Glutamatergic neuron (in vitro differentiated cells): ENCODE data around the gene CALHM5. TPM values are rescaled to one million over a fixed set of nuclear protein-coding genes. Genes with fewer than 3 reads are reported as not detected.
"Not testable (repeated sequence)": the region's sequence is repeated elsewhere in the genome, so short reads cannot be mapped to it uniquely, and the experiment has no call there.

Experiments used
- DNase-seq: peaks from one replicate; pipeline ENCODE4 v3.0.0; 2022
- H3K27ac Mint-ChIP-seq: one replicate; pipeline ENCODE4 v1.8.0; 2020; ENCODE audit warnings: mild to moderate bottlenecking, mixed read lengths, inconsistent platforms; ENCODE audit not compliant: unreplicated experiment
- H3K27me3 Mint-ChIP-seq: one replicate; pipeline ENCODE4 v1.8.0; 2020; ENCODE audit warnings: mild to moderate bottlenecking, moderate library complexity, mixed read lengths, inconsistent platforms; ENCODE audit not compliant: unreplicated experiment
- H3K36me3 Mint-ChIP-seq: one replicate; pipeline ENCODE4 v1.8.0; 2020; ENCODE audit warnings: mild to moderate bottlenecking, mixed read lengths, inconsistent platforms; ENCODE audit not compliant: unreplicated experiment
- H3K4me1 Mint-ChIP-seq: one replicate; pipeline ENCODE4 v1.8.0; 2020; ENCODE audit warnings: mild to moderate bottlenecking, low read depth, mixed read lengths, inconsistent platforms; ENCODE audit not compliant: unreplicated experiment
- H3K4me3 Mint-ChIP-seq: one replicate; pipeline ENCODE4 v1.8.0; 2020; ENCODE audit warnings: mild to moderate bottlenecking, mixed read lengths, inconsistent platforms; ENCODE audit not compliant: unreplicated experiment
- H3K9me3 Mint-ChIP-seq: one replicate; pipeline ENCODE4 v1.8.0; 2020; ENCODE audit warnings: mild to moderate bottlenecking, moderate library complexity, mixed read lengths, inconsistent platforms; ENCODE audit not compliant: unreplicated experiment
- total RNA-seq: library from RNA; stranded (reverse); fragmentation: NEBNext Ultra II Directional; extraction: Animal tissue kit (Norgen Biotek cat#: 25700); gene quantifications from one replicate; pipeline ENCODE4 v1.2.1, GENCODE V29; 2021; ENCODE audit not compliant: unreplicated experiment
- TF ChIP-seq, protein P1 (sequence below): fragments of 200-600 bp; sonication (generic); IDR thresholded peaks from one replicate; pipeline ENCODE4 v1.5.0; 2021; ENCODE audit not compliant: partially characterized antibody, unreplicated experiment

CALHM5 gene
- total RNA-seq, 1 donor from 2014 or later: 0.10 TPM

DNA sequence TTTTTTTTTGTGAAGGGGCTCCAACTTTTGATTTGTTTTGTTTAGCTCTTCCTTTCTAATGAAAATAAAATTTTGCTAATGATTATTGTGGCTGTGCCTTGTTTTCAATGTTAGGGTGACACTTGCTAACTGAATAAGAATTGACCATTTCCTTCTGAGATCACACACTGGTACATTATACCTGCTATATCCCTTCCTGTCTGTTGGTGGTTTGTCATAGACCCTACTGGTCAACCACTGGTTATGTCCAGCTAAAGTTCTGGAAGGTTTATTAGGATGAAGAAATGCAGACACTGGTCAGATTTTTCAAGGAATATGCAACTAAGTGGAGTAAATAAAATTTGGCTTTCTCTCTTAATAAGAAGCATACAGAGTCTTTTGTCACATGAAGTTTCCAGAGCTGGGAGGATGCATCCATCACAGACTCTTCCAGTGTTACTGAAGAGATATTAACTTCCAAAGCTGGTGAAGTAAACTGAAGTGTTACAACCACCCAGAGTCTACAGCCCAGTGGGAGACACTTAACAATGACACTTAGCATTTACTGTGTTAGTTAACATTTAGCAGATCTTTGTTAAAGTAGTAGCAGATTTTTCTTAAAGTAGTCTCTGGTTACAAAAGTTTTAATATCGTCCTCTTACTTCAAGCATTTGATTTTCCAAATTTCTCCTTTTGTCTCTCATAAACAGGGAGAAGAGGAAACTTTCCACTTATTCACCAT is 19.7 kb upstream of the CALHM5 start:
- Mint-ChIP-seq H3K27me3 (no peaks in the 10 kb centered on the region), H3K27ac (no peak overlapping the region), H3K36me3 (no peaks in the 10 kb centered on the region), H3K9me3 (no peaks in the 10 kb centered on the region), H3K4me3 (no peak overlapping the region), H3K4me1 (no peaks in the 10 kb centered on the region)
- DNase-seq: no peak
- TF ChIP-seq, protein P1, sequence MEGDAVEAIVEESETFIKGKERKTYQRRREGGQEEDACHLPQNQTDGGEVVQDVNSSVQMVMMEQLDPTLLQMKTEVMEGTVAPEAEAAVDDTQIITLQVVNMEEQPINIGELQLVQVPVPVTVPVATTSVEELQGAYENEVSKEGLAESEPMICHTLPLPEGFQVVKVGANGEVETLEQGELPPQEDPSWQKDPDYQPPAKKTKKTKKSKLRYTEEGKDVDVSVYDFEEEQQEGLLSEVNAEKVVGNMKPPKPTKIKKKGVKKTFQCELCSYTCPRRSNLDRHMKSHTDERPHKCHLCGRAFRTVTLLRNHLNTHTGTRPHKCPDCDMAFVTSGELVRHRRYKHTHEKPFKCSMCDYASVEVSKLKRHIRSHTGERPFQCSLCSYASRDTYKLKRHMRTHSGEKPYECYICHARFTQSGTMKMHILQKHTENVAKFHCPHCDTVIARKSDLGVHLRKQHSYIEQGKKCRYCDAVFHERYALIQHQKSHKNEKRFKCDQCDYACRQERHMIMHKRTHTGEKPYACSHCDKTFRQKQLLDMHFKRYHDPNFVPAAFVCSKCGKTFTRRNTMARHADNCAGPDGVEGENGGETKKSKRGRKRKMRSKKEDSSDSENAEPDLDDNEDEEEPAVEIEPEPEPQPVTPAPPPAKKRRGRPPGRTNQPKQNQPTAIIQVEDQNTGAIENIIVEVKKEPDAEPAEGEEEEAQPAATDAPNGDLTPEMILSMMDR: no peak

DNA sequence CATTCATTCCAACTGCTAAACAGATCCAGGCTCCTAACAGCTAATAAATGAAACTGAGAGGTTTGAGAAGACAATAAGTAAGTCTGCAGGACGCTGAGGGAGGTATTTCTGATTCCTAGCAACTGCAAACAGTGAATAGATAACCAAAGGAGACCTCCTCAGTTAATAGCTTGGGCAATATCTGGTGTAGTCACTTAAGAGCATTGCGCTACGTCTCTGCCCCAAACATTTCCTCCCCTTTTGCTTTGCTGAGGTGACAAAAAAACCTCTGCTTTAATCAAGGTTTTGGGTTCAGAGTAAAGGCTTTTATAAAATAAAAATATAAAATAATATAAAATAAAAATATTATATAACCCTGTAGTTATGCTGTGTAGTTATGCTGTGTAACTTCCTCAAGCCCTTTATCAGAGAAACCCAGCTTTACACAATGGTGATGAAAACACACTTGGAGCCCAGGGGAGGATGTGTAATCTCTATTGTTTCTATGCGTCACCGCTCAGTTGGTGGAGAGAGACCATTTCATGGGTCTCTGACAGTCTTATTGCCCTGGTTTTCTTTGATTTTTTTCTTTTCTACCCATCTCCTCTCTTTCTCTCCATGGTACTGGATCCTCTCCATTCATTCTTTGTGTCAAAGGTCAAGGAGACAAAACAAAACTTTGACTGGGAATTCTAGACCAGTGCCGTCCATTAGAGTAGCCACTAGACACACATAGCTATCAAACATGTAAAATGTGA is 18.9 kb upstream of the CALHM5 start:
- DNase-seq: no peak
- Mint-ChIP-seq H3K4me1 (no peaks in the 10 kb centered on the region), H3K4me3 (no peak overlapping the region), H3K36me3 (no peaks in the 10 kb centered on the region), H3K9me3 (no peaks in the 10 kb centered on the region), H3K27ac (no peak overlapping the region), H3K27me3 (no peaks in the 10 kb centered on the region)
- TF ChIP-seq, protein P1: no peak

GRCh38 chr6:116495161-116495560 is 16.3 kb upstream of the CALHM5 start:
- H3K36me3 Mint-ChIP-seq, H3K27me3 Mint-ChIP-seq, H3K27ac Mint-ChIP-seq, H3K9me3 Mint-ChIP-seq, H3K4me3 Mint-ChIP-seq, H3K4me1 Mint-ChIP-seq, DNase-seq: not testable (repeated sequence)

DNA sequence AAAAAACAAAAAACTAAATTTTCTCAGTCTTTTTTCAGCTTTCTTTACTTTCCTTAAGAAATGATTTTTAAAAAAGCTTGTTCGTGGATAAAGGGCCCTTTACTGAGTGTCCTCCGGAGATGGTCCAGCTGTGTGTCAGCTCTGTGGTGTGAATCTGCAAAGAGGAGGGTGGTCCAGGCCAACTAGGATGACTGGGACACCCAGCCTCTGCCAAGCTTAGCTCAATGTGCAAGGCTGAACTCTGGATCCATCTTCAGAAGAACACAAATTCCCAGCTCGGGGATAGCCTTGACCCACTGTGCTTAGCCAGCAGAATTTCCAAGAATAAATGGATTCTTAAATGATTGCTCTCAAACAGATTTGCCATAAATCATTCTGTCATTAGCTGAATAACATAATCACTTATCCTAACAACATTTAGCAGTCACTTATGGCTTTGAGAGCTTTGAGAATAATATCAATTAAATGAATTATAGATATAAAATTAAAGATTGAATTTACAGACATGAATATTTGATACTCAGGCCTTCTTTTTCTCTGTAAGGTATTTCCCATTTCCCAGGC is 14.2 kb upstream of the CALHM5 start:
- DNase-seq: no peak
- Mint-ChIP-seq H3K4me3 (no peak overlapping the region), H3K27me3 (no peaks in the 10 kb centered on the region), H3K9me3 (no peaks in the 10 kb centered on the region), H3K36me3 (no peaks in the 10 kb centered on the region), H3K4me1 (no peaks in the 10 kb centered on the region), H3K27ac (no peak overlapping the region)
- TF ChIP-seq, protein P1: no peak

DNA sequence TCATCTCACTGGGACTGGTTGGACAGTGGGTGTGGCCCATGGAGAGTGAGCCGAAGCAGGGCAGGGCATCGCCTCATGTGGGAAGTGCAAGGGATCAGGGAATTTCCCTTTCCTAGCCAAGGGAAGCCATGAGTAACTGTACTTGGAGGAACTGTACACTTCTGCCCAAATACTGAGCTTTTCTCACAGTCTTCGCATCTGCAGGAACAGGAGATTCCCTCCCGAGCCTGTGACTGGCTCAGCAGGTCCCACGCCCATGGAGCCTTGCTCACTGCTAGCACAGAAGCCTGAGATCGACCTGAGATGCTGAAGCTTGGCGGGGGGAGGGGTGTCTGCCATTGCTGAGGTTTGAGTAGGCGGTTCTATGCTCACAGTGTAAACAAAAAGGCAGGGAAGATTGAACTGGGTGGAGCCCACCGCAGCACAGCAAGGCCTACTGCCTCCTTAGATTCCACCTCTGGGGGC is 10.4 kb upstream of the CALHM5 start:
- peaks cover 3% of the 10 kb centered on the region for H3K9me3 Mint-ChIP-seq
- peaks cover 4% of the 10 kb centered on the region for H3K36me3 Mint-ChIP-seq
- no peak for DNase-seq
- H3K27ac Mint-ChIP-seq: no peak overlapping the region
- H3K4me3 Mint-ChIP-seq: no peak overlapping the region
- peaks cover 1% of the 10 kb centered on the region for H3K27me3 Mint-ChIP-seq
- TF ChIP-seq, protein P1: no peak
- H3K4me1 Mint-ChIP-seq: no peaks in the 10 kb centered on the region
